ENCODE measurements around the gene MT4. TPM values are rescaled to one million over a fixed set of nuclear protein-coding genes. Genes with fewer than 3 reads are reported as not detected.

The MT4 gene
- total RNA-seq, 1 experiment from 2014 or later: not detected

DNA sequence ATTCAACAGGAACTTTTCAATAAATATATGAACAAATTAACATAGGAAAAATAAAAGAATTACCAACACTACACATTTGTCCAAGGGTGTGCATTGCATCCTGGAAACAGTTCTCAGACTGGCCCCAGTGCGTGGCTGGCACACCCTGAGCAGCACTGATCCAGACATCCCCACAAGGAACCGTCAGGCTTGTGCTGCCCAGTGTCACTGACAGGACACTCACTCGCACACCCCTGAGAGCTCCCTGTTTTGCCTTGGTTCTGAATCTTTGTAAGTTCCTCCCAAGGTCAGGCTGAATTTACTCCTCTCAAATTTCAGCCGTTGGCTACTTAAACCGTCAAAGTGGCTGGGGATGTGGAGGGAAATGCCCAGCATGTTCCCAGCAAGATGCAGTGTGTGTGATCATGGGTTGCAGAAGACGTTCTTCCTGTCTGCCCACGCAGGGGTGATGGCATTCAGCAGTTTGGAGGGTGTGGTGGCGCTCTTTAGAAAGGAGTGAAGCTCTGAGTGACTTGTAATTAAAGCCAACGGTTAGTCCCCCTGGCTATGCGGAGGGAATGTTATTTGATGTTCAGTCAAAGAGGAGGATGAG lies 45.2 kb downstream of the MT4 start (continued):
- TF ChIP-seq, protein P1, sequence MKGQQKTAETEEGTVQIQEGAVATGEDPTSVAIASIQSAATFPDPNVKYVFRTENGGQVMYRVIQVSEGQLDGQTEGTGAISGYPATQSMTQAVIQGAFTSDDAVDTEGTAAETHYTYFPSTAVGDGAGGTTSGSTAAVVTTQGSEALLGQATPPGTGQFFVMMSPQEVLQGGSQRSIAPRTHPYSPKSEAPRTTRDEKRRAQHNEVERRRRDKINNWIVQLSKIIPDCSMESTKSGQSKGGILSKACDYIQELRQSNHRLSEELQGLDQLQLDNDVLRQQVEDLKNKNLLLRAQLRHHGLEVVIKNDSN (CRISPR knock-in tag; IDR thresholded peaks at IDR 0.05): no peak
- no peak for TF ChIP-seq JAZF1 (CRISPR knock-in tag; IDR thresholded peaks at IDR 0.05)
- TF ChIP-seq ZNF263 (CRISPR knock-in tag; IDR thresholded peaks at IDR 0.05; ENCODE audit: low read depth): no peak
- TF ChIP-seq RORB (CRISPR knock-in tag; IDR thresholded peaks at IDR 0.05): no peak
- no peak for TF ChIP-seq FOXP1 (CRISPR knock-in tag; IDR thresholded peaks at IDR 0.05; ENCODE audit: borderline replicate concordance)
- TF ChIP-seq ZNF423 (CRISPR knock-in tag; IDR thresholded peaks at IDR 0.05): no peak
- TF ChIP-seq ZBTB21 (CRISPR knock-in tag; IDR thresholded peaks at IDR 0.05; ENCODE audit: borderline replicate concordance): no peak

DNA sequence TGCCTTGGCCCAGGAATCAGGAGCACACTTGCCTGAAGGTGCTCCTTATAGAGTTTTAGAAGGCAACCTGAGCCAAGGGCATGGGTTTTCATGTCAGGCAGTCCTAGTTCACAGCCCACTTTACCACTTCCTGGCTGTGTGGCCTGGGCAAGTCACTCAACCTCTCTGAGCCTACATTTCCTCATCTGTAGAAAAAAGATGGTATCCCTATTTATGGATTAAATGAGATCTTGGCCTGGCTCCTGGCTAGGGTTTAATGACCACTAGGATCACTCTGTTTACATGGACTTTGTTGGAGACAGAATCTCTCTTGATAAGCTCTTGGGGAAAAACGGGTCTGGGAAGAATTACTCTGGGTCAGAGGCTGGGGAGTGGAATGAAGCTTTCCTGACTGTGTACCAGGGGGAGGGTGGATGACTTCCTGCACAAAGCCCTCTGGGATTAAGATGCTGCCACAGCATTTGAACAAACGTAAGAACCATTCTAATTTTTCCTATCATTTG lies 45.8 kb downstream of the MT4 start:
- CTCF ChIA-PET: interaction anchor here (4.1 to 4.5 kb wide), 2 partner anchors 10 to 91 kb away, joined by 22 to 28 read pairs; no protein-coding TSS in a partner anchor
- Mint-ChIP-seq H3K9me3 (no peaks in the 10 kb centered on the region), H3K36me3 (no peaks in the 10 kb centered on the region), H3K27me3 (ENCODE audit: low read depth) (peaks cover 90% of the 10 kb centered on the region), H3K27ac (no peak overlapping the region), H3K4me1 (peaks cover 48% of the 10 kb centered on the region), H3K4me3 (peak overlapping the region; percentile 79)
- TF ChIP-seq, protein P2, sequence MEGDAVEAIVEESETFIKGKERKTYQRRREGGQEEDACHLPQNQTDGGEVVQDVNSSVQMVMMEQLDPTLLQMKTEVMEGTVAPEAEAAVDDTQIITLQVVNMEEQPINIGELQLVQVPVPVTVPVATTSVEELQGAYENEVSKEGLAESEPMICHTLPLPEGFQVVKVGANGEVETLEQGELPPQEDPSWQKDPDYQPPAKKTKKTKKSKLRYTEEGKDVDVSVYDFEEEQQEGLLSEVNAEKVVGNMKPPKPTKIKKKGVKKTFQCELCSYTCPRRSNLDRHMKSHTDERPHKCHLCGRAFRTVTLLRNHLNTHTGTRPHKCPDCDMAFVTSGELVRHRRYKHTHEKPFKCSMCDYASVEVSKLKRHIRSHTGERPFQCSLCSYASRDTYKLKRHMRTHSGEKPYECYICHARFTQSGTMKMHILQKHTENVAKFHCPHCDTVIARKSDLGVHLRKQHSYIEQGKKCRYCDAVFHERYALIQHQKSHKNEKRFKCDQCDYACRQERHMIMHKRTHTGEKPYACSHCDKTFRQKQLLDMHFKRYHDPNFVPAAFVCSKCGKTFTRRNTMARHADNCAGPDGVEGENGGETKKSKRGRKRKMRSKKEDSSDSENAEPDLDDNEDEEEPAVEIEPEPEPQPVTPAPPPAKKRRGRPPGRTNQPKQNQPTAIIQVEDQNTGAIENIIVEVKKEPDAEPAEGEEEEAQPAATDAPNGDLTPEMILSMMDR (IDR thresholded peaks at IDR 0.05): no peak
- TF ChIP-seq, protein P3, sequence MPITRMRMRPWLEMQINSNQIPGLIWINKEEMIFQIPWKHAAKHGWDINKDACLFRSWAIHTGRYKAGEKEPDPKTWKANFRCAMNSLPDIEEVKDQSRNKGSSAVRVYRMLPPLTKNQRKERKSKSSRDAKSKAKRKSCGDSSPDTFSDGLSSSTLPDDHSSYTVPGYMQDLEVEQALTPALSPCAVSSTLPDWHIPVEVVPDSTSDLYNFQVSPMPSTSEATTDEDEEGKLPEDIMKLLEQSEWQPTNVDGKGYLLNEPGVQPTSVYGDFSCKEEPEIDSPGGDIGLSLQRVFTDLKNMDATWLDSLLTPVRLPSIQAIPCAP (CRISPR knock-in tag; IDR thresholded peaks at IDR 0.05): no peak
- TF ChIP-seq ZNF219 (CRISPR knock-in tag; IDR thresholded peaks at IDR 0.05; ENCODE audit: borderline replicate concordance) (no peak), CREB1 (CRISPR knock-in tag; IDR thresholded peaks at IDR 0.05) (no peak), TP53 (CRISPR knock-in tag; IDR thresholded peaks at IDR 0.05) (no peak), HMGA2 (CRISPR knock-in tag; IDR thresholded peaks at IDR 0.05) (no peak), OVOL2 (CRISPR knock-in tag; IDR thresholded peaks at IDR 0.05; ENCODE audit: borderline replicate concordance) (no peak), ZNF317 (CRISPR knock-in tag; IDR thresholded peaks at IDR 0.05; ENCODE audit: borderline replicate concordance, low read depth) (no peak), GTF2I (CRISPR knock-in tag; conservative IDR thresholded peaks at IDR 0.05) (no peak), FOXK1 (CRISPR knock-in tag; IDR thresholded peaks at IDR 0.05) (no peak), GRHL2 (CRISPR knock-in tag; IDR thresholded peaks at IDR 0.05; ENCODE audit: insufficient replicate concordance, severe bottlenecking) (no peak), MXD4 (CRISPR knock-in tag; IDR thresholded peaks at IDR 0.05; ENCODE audit: borderline replicate concordance) (no peak), ZNF121 (CRISPR knock-in tag; IDR thresholded peaks at IDR 0.05) (no peak)
- TF ChIP-seq, protein P4, sequence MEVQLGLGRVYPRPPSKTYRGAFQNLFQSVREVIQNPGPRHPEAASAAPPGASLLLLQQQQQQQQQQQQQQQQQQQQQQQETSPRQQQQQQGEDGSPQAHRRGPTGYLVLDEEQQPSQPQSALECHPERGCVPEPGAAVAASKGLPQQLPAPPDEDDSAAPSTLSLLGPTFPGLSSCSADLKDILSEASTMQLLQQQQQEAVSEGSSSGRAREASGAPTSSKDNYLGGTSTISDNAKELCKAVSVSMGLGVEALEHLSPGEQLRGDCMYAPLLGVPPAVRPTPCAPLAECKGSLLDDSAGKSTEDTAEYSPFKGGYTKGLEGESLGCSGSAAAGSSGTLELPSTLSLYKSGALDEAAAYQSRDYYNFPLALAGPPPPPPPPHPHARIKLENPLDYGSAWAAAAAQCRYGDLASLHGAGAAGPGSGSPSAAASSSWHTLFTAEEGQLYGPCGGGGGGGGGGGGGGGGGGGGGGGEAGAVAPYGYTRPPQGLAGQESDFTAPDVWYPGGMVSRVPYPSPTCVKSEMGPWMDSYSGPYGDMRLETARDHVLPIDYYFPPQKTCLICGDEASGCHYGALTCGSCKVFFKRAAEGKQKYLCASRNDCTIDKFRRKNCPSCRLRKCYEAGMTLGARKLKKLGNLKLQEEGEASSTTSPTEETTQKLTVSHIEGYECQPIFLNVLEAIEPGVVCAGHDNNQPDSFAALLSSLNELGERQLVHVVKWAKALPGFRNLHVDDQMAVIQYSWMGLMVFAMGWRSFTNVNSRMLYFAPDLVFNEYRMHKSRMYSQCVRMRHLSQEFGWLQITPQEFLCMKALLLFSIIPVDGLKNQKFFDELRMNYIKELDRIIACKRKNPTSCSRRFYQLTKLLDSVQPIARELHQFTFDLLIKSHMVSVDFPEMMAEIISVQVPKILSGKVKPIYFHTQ (CRISPR knock-in tag; IDR thresholded peaks at IDR 0.05): no peak
- TF ChIP-seq, protein P5, sequence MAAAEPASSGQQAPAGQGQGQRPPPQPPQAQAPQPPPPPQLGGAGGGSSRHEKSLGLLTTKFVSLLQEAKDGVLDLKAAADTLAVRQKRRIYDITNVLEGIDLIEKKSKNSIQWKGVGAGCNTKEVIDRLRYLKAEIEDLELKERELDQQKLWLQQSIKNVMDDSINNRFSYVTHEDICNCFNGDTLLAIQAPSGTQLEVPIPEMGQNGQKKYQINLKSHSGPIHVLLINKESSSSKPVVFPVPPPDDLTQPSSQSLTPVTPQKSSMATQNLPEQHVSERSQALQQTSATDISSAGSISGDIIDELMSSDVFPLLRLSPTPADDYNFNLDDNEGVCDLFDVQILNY (CRISPR knock-in tag; IDR thresholded peaks at IDR 0.05): no peak
- TF ChIP-seq, protein P6, sequence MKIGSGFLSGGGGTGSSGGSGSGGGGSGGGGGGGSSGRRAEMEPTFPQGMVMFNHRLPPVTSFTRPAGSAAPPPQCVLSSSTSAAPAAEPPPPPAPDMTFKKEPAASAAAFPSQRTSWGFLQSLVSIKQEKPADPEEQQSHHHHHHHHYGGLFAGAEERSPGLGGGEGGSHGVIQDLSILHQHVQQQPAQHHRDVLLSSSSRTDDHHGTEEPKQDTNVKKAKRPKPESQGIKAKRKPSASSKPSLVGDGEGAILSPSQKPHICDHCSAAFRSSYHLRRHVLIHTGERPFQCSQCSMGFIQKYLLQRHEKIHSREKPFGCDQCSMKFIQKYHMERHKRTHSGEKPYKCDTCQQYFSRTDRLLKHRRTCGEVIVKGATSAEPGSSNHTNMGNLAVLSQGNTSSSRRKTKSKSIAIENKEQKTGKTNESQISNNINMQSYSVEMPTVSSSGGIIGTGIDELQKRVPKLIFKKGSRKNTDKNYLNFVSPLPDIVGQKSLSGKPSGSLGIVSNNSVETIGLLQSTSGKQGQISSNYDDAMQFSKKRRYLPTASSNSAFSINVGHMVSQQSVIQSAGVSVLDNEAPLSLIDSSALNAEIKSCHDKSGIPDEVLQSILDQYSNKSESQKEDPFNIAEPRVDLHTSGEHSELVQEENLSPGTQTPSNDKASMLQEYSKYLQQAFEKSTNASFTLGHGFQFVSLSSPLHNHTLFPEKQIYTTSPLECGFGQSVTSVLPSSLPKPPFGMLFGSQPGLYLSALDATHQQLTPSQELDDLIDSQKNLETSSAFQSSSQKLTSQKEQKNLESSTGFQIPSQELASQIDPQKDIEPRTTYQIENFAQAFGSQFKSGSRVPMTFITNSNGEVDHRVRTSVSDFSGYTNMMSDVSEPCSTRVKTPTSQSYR (CRISPR knock-in tag; IDR thresholded peaks at IDR 0.05): no peak
- POLR2A ChIA-PET: interaction anchor here (1.0 to 4.8 kb wide), 2 partner anchors 16 to 54 kb away, joined by 3 to 68 read pairs; partner anchors contain the start of gene MT1E
- DNase-seq (ENCODE audit: low spot score): no peak
- no peak for ATAC-seq

Data from WTC11 (cell line).